NOMO-1 (cell line): ENCODE measurements around the gene RCSD1.
A peak's percentile ranks its signal among the peaks of the same experiment; 100 is the strongest.

Experiments
- DNase-seq, 2 experiments: peaks; one replicate each; lab custom pipeline; 2025; ENCODE audit not compliant: unreplicated experiment in 2 of 2; lab: John Stamatoyannopoulos, UW

Gene RCSD1

GRCh38 chr1:167663002-167663772 is 33.2 kb downstream of the RCSD1 start:
- no peak for DNase-seq

GRCh38 chr1:167665469-167665868 is 35.4 kb downstream of the RCSD1 start:
- DNase-seq = no peak

GRCh38 chr1:167666416-167666815 is 36.4 kb downstream of the RCSD1 start:
- no peak for DNase-seq

- no peak for DNase-seq
Measured at GRCh38 chr1:167667536-167667935, 37.5 kb downstream of the RCSD1 start.

- peak; percentile 17 to 56 for DNase-seq
Measured at GRCh38 chr1:167668108-167668507, 38.1 kb downstream of the RCSD1 start.

GRCh38 chr1:167669209-167670124 is 39.4 kb downstream of the RCSD1 start:
- DNase-seq = no peak

- DNase-seq = no peak
Measured at GRCh38 chr1:167670563-167670962, 40.5 kb downstream of the RCSD1 start.

GRCh38 chr1:167671727-167672511 is 41.9 kb downstream of the RCSD1 start:
- DNase-seq = no peak

GRCh38 chr1:167672831-167673230 is 42.8 kb downstream of the RCSD1 start:
- no peak for DNase-seq

GRCh38 chr1:167673265-167673664 is 43.2 kb downstream of the RCSD1 start:
- no peak for DNase-seq

GRCh38 chr1:167674156-167674555 is 44.1 kb downstream of the RCSD1 start:
- no peak for DNase-seq

GRCh38 chr1:167675440-167675839 is 45.4 kb downstream of the RCSD1 start:
- no peak for DNase-seq

- DNase-seq = no peak
Measured at GRCh38 chr1:167676205-167676915, 46.3 kb downstream of the RCSD1 start.

GRCh38 chr1:167676916-167677848 is 47.1 kb downstream of the RCSD1 start:
- no peak for DNase-seq

GRCh38 chr1:167678422-167678821 is 48.4 kb downstream of the RCSD1 start:
- DNase-seq = no peak

- no peak for DNase-seq
Measured at GRCh38 chr1:167678838-167679237, 48.8 kb downstream of the RCSD1 start.

GRCh38 chr1:167679714-167680113 is 49.7 kb downstream of the RCSD1 start:
- no peak for DNase-seq

GRCh38 chr1:167681024-167681423 is 51.0 kb downstream of the RCSD1 start:
- no peak for DNase-seq

GRCh38 chr1:167681451-167682098 is 51.5 kb downstream of the RCSD1 start:
- DNase-seq = no peak
